Measurements from ENCODE around the gene MAGEB17.

GRCh38 chrX:16141422-16142245, 25.6 kb upstream of the MAGEB17 start:
- TF ChIP-seq, protein P1, sequence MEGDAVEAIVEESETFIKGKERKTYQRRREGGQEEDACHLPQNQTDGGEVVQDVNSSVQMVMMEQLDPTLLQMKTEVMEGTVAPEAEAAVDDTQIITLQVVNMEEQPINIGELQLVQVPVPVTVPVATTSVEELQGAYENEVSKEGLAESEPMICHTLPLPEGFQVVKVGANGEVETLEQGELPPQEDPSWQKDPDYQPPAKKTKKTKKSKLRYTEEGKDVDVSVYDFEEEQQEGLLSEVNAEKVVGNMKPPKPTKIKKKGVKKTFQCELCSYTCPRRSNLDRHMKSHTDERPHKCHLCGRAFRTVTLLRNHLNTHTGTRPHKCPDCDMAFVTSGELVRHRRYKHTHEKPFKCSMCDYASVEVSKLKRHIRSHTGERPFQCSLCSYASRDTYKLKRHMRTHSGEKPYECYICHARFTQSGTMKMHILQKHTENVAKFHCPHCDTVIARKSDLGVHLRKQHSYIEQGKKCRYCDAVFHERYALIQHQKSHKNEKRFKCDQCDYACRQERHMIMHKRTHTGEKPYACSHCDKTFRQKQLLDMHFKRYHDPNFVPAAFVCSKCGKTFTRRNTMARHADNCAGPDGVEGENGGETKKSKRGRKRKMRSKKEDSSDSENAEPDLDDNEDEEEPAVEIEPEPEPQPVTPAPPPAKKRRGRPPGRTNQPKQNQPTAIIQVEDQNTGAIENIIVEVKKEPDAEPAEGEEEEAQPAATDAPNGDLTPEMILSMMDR (IDR thresholded peaks at IDR 0.05), result no peak
- no peak for TF ChIP-seq POLR2A (IDR thresholded peaks at IDR 0.05)

Measured in stomach (tissue), 4 donors.